Right lung (tissue), 10 donors: ENCODE results near the gene COG6. TPM values are rescaled to one million over a fixed set of nuclear protein-coding genes. Genes with fewer than 3 reads are reported as not detected.

Source experiments
- DNase-seq, 2 donors: peaks; one replicate each; pipeline ENCODE4 v3.0.0-alpha.2; 2013
- long read RNA-seq, 8 donors: transcript quantifications; one replicate each; lab custom pipeline, GENCODE V29; 2026
- polyA plus RNA-seq, 5 donors: library from polyadenylated mRNA; unstranded; fragments of 120-200 nt; gene quantifications; one replicate each; pipeline versions ENCODE4 v1.2.1 to v1.2.3, GENCODE V29; 2013; ENCODE audit warnings: inconsistent platforms in 1 of 5, low replicate concordance in 1 of 5; ENCODE audit not compliant: insufficient read length in 5 of 5, insufficient read depth in 1 of 5

The COG6 gene
- 10 to 100 TPM; 27.0 to 43.6 (median 39.4) TPM for polyA plus RNA-seq
- long read RNA-seq, donor 1, partial matches to known transcripts = 0 of 4 reads
- long read RNA-seq, donor 1, other reads (novel, unspliced or antisense) = 0 of 4 reads
- long read RNA-seq, donor 2, transcript COG6-204 (19 exons, 3,563 nt) = major isoform, 8 of 8 reads
- long read RNA-seq, donor 2, partial matches to known transcripts = 0 of 8 reads
- long read RNA-seq, donor 2, other reads (novel, unspliced or antisense) = 0 of 8 reads
- long read RNA-seq, donor 3, partial matches to known transcripts = 0 of 3 reads
- long read RNA-seq, donor 3, other reads (novel, unspliced or antisense) = 0 of 3 reads
- long read RNA-seq, donor 4, partial matches to known transcripts = 0 of 2 reads
- long read RNA-seq, donor 4, other reads (novel, unspliced or antisense) = 0 of 2 reads
- long read RNA-seq, donor 5, transcript COG6-204 (19 exons, 3,563 nt) = major isoform, 6 of 8 reads
- long read RNA-seq, donor 5, partial matches to known transcripts = 0 of 8 reads
- long read RNA-seq, donor 5, other reads (novel, unspliced or antisense) = 0 of 8 reads
- long read RNA-seq, donor 6, transcript COG6-204 (19 exons, 3,563 nt) = major isoform, 7 of 7 reads
- long read RNA-seq, donor 6, partial matches to known transcripts = 0 of 7 reads
- long read RNA-seq, donor 6, other reads (novel, unspliced or antisense) = 0 of 7 reads
- long read RNA-seq, donor 7, transcript COG6-204 (19 exons, 3,563 nt) = major isoform, 9 of 9 reads
- long read RNA-seq, donor 7, partial matches to known transcripts = 0 of 9 reads
- long read RNA-seq, donor 7, other reads (novel, unspliced or antisense) = 0 of 9 reads
- long read RNA-seq, donor 8 = 0 reads

- DNase-seq = peak; percentile 92 to 93
Measured at GRCh38 chr13:39655569-39656324, at the start of gene COG6. COG6 (plus strand) TSS chr13:39655662; CDS start chr13:39655727, 65 bp downstream.

GRCh38 chr13:39605677-39606320, 49.7 kb upstream of the COG6 start:
- DNase-seq = no peak

GRCh38 chr13:39607876-39608275, 47.6 kb upstream of the COG6 start:
- DNase-seq = no peak

GRCh38 chr13:39612023-39612637, 43.3 kb upstream of the COG6 start:
- peak in 1 of 2 donors; percentile 64 for DNase-seq

GRCh38 chr13:39616087-39616694, 39.3 kb upstream of the COG6 start:
- peak in 1 of 2 donors; percentile 71 for DNase-seq

- DNase-seq = no peak
Measured at GRCh38 chr13:39618561-39618960, 36.9 kb upstream of the COG6 start.

- DNase-seq = no peak
Measured at GRCh38 chr13:39623466-39623865, 32.0 kb upstream of the COG6 start.

- DNase-seq = no peak
Measured at GRCh38 chr13:39631307-39631706, 24.2 kb upstream of the COG6 start.

- no peak for DNase-seq
Measured at GRCh38 chr13:39632994-39633393, 22.5 kb upstream of the COG6 start.

GRCh38 chr13:39635564-39635963, 19.9 kb upstream of the COG6 start:
- no peak for DNase-seq

GRCh38 chr13:39637890-39638289, 17.6 kb upstream of the COG6 start:
- DNase-seq = no peak

- DNase-seq = no peak
Measured at GRCh38 chr13:39641645-39642044, 13.8 kb upstream of the COG6 start.

GRCh38 chr13:39646122-39646521, 9.3 kb upstream of the COG6 start:
- DNase-seq = no peak

GRCh38 chr13:39655041-39655568, 357 bp upstream of the COG6 start:
- DNase-seq = no peak

- DNase-seq = no peak
Measured at GRCh38 chr13:39656325-39656677, 839 bp downstream of the COG6 start.

- no peak for DNase-seq
Measured at GRCh38 chr13:39663508-39663907, 8.0 kb downstream of the COG6 start.

- DNase-seq = no peak
Measured at GRCh38 chr13:39663958-39664357, 8.5 kb downstream of the COG6 start.

GRCh38 chr13:39665763-39666162, 10.3 kb downstream of the COG6 start:
- no peak for DNase-seq

- no peak for DNase-seq
Measured at GRCh38 chr13:39670445-39670844, 15.0 kb downstream of the COG6 start.

GRCh38 chr13:39672378-39673132, 17.1 kb downstream of the COG6 start:
- no peak for DNase-seq
